H9 (cell line): Measurements from ENCODE around the gene LSS. TPM values are rescaled to one million over a fixed set of nuclear protein-coding genes. Genes with fewer than 3 reads are reported as not detected.

Experiments
- DNase-seq: peaks from one replicate; pipeline ENCODE4 v3.0.0-alpha.2; 2017
- H2AFZ ChIP-seq: one replicate; pipeline ENCODE4 v1.6.1; 2013; ENCODE audit warnings: mild to moderate bottlenecking, low read length, control low read depth, moderate library complexity
- H2AK5ac ChIP-seq: 2 replicates; pipeline ENCODE4 v1.6.1; 2013; ENCODE audit warnings: low read length, control low read depth, mixed read lengths; ENCODE audit not compliant: insufficient read length
- H2BK120ac ChIP-seq: one replicate; pipeline ENCODE4 v1.6.1; 2013; ENCODE audit warnings: low read depth, mild to moderate bottlenecking, low read length, control low read depth, inconsistent platforms; ENCODE audit not compliant: poor library complexity, severe bottlenecking
- H2BK12ac ChIP-seq: 2 replicates; pipeline ENCODE4 v1.6.1; 2013; ENCODE audit warnings: low read length, control low read depth, mixed read lengths, low read depth; ENCODE audit not compliant: insufficient read length
- H2BK15ac ChIP-seq: 2 replicates; pipeline ENCODE4 v1.6.1; 2013; ENCODE audit warnings: low read depth, low read length, control low read depth
- H2BK20ac ChIP-seq: one replicate; pipeline ENCODE4 v1.6.1; 2013; ENCODE audit warnings: low read depth, mild to moderate bottlenecking, low read length, control low read depth, inconsistent platforms; ENCODE audit not compliant: poor library complexity, severe bottlenecking
- H2BK5ac ChIP-seq: 2 replicates; pipeline ENCODE4 v1.6.1; 2013; ENCODE audit warnings: low read length, control low read depth, mixed read lengths; ENCODE audit not compliant: insufficient read length
- H3K14ac ChIP-seq: 2 replicates; pipeline ENCODE4 v1.6.1; 2013; ENCODE audit warnings: low read length, control low read depth; ENCODE audit not compliant: insufficient read depth
- H3K18ac ChIP-seq: 2 replicates; pipeline ENCODE4 v1.6.1; 2013; ENCODE audit warnings: low read depth, mild to moderate bottlenecking, mixed read lengths, low read length, control low read depth; ENCODE audit not compliant: insufficient read length
- H3K23ac ChIP-seq: 2 replicates; pipeline ENCODE4 v1.6.1; 2013; ENCODE audit warnings: low read length, control low read depth, mixed read lengths, low read depth; ENCODE audit not compliant: insufficient read length
- H3K23me2 ChIP-seq: 2 replicates; pipeline ENCODE4 v1.6.1; 2013; ENCODE audit warnings: low read depth, mild to moderate bottlenecking, mixed read lengths, low read length, control low read depth; ENCODE audit not compliant: insufficient read length, poor library complexity, severe bottlenecking
- H3K27ac ChIP-seq: 2 replicates; pipeline ENCODE4 v1.5.1; 2013; ENCODE audit warnings: low read length, control low read depth, mixed read lengths, low read depth; ENCODE audit not compliant: insufficient read length
- H3K27me3 ChIP-seq: 2 replicates; pipeline ENCODE4 v1.6.1; 2013; ENCODE audit warnings: low read length, control low read depth, inconsistent platforms; ENCODE audit not compliant: insufficient read depth
- H3K4ac ChIP-seq: 2 replicates; pipeline ENCODE4 v1.6.1; 2013; ENCODE audit warnings: low read depth, mild to moderate bottlenecking, control low read depth, inconsistent platforms, low read length, moderate library complexity
- H3K4me1 ChIP-seq: 2 replicates; pipeline ENCODE4 v1.6.1; 2013; ENCODE audit warnings: low read length, control low read depth, inconsistent platforms; ENCODE audit not compliant: insufficient read depth
- H3K4me2 ChIP-seq: 2 replicates; pipeline ENCODE4 v1.6.1; 2013; ENCODE audit warnings: low read length, control low read depth, mixed read lengths; ENCODE audit not compliant: insufficient read length, insufficient read depth
- H3K56ac ChIP-seq: 2 replicates; pipeline ENCODE4 v1.6.1; 2013; ENCODE audit warnings: low read depth, mild to moderate bottlenecking, mixed read lengths, low read length, control low read depth; ENCODE audit not compliant: insufficient read length
- H3K79me1 ChIP-seq: 2 replicates; pipeline ENCODE4 v1.6.1; 2013; ENCODE audit warnings: low read depth, mild to moderate bottlenecking, moderate library complexity, low read length, control low read depth, inconsistent platforms; ENCODE audit not compliant: insufficient read depth, poor library complexity, severe bottlenecking
- H3K79me2 ChIP-seq: 2 replicates; pipeline ENCODE4 v1.6.1; 2013; ENCODE audit warnings: low read length, control low read depth, inconsistent platforms; ENCODE audit not compliant: insufficient read depth
- H3K9ac ChIP-seq: 2 replicates; pipeline ENCODE4 v1.6.1; 2013; ENCODE audit warnings: low read length, control low read depth, mixed read lengths; ENCODE audit not compliant: insufficient read length; ENCODE audit errors: extremely low read depth
- H3K9me3 ChIP-seq: one replicate; pipeline ENCODE4 v1.6.1; 2013; ENCODE audit warnings: low read depth, low read length, inconsistent platforms; ENCODE audit not compliant: control insufficient read depth
- H3T11ph ChIP-seq: one replicate; pipeline ENCODE4 v1.6.1; 2013; ENCODE audit warnings: mild to moderate bottlenecking, low read length, control low read depth, inconsistent platforms
- H4K20me1 ChIP-seq: one replicate; pipeline ENCODE4 v1.6.1; 2013; ENCODE audit not compliant: control insufficient read depth, insufficient read length, insufficient read depth
- H4K5ac ChIP-seq: 2 replicates; pipeline ENCODE4 v1.6.1; 2013; ENCODE audit warnings: low read depth, mild to moderate bottlenecking, mixed read lengths, low read length, control low read depth; ENCODE audit not compliant: insufficient read length
- H4K8ac ChIP-seq: replicated peaks from 2 replicates; pipeline ENCODE4 v1.6.1; 2013; ENCODE audit warnings: low read length, control low read depth, mixed read lengths, low read depth; ENCODE audit not compliant: insufficient read length
- H4K91ac ChIP-seq: 2 replicates; pipeline ENCODE4 v1.6.1; 2013; ENCODE audit warnings: low read depth, mild to moderate bottlenecking, moderate library complexity, mixed read lengths, low read length, control low read depth; ENCODE audit not compliant: insufficient read length
- H3K27ac Mint-ChIP-seq, 3 experiments: 2 replicates in 2 of 3; 3 replicates in 1 of 3; pipeline ENCODE4 v1.8.0; 2020 to 2021; ENCODE audit warnings: mixed read lengths in 3 of 3, mild to moderate bottlenecking in 1 of 3, moderate library complexity in 1 of 3
- H3K27me3 Mint-ChIP-seq: 2 replicates; pipeline ENCODE4 v1.8.0; 2021; ENCODE audit warnings: low read depth, mild to moderate bottlenecking, moderate library complexity, mixed read lengths
- H3K36me3 Mint-ChIP-seq, 3 experiments: 2 replicates in 2 of 3; 3 replicates in 1 of 3; pipeline ENCODE4 v1.8.0; 2020 to 2021; ENCODE audit warnings: low read depth in 3 of 3, mixed read lengths in 3 of 3; ENCODE audit not compliant: insufficient read depth in 1 of 3
- H3K4me1 Mint-ChIP-seq, 2 experiments: 2 replicates each; pipeline ENCODE4 v1.8.0; 2020; ENCODE audit warnings: mixed read lengths in 2 of 2
- H3K4me3 Mint-ChIP-seq, 2 experiments: 2 replicates in 1 of 2; 3 replicates in 1 of 2; pipeline ENCODE4 v1.8.0; 2020 to 2021; ENCODE audit warnings: mild to moderate bottlenecking in 2 of 2, mixed read lengths in 2 of 2, moderate library complexity in 1 of 2
- H3K9me3 Mint-ChIP-seq, 2 experiments: 2 replicates in 1 of 2; 3 replicates in 1 of 2; pipeline ENCODE4 v1.8.0; 2020; ENCODE audit warnings: mild to moderate bottlenecking in 2 of 2, mixed read lengths in 2 of 2, moderate library complexity in 1 of 2
- WGBS: extraction: QIAGEN DNeasy Blood & Tissue Kit; methylation state at CpG from one replicate; pipeline ENCODE4 v1.1.7; 2013; ENCODE audit warnings: missing lambda C conversion rate, low lambda C conversion rate, mixed read lengths; ENCODE audit not compliant: insufficient read length; ENCODE audit errors: extremely low coverage; 5-methylcytosine and 5-hydroxymethylcytosine counted together
- total RNA-seq: library from RNA; stranded (reverse); gene quantifications from 2 replicates; pipeline ENCODE4 v1.2.1, GENCODE V29; 2021
- TF ChIP-seq, protein P1 (sequence below): fragments of 200-600 bp; sonication (generic); conservative IDR thresholded peaks from 3 replicates; pipeline ENCODE4 v1.8.0; 2021; ENCODE audit warnings: antibody characterized with exemption, mild to moderate bottlenecking

Gene LSS
- total RNA-seq, 1 experiment from 2014 or later: 69.2 TPM

- DNase-seq: peak; percentile 20
- no peak overlapping the region for H2BK12ac ChIP-seq
- H2BK120ac ChIP-seq: no peak overlapping the region
- no peak overlapping the region for H4K8ac ChIP-seq
- H3K79me2 ChIP-seq: no peaks in the 10 kb centered on the region
- no peak overlapping the region for H3K14ac ChIP-seq
- H2BK5ac ChIP-seq: no peak overlapping the region
- H2AK5ac ChIP-seq: no peak overlapping the region
- H2BK20ac ChIP-seq: no peak overlapping the region
- H3K27ac ChIP-seq: no peak overlapping the region
- H3K56ac ChIP-seq: no peak overlapping the region
- H3K23me2 ChIP-seq: no peaks in the 10 kb centered on the region
- WGBS: no CpG with 5 or more reads among the region's 32 CpGs
- no peak overlapping the region for H2BK15ac ChIP-seq
- no peaks in the 10 kb centered on the region for H3K4me1 Mint-ChIP-seq
- no peaks in the 10 kb centered on the region for H3K9me3 ChIP-seq
- H3K27me3 Mint-ChIP-seq: no peaks in the 10 kb centered on the region
- H3K79me1 ChIP-seq: no peaks in the 10 kb centered on the region
- H2AFZ ChIP-seq: no peak overlapping the region
- H3K9me3 Mint-ChIP-seq: peaks cover 15 to 32% of the 10 kb centered on the region in 2 experiments
- H4K91ac ChIP-seq: no peak overlapping the region
- no peak overlapping the region for H3K4ac ChIP-seq
- no peak overlapping the region for H3K4me2 ChIP-seq
- H3K36me3 Mint-ChIP-seq: peaks cover 31 to 41% (median 34%) of the 10 kb centered on the region in 3 experiments
- no peak overlapping the region for H3K9ac ChIP-seq
- 0 out of 7 replicates have a peak overlapping the region, but pooled peaks of 1 of the 3 experiments have one; percentile 31 for H3K27ac Mint-ChIP-seq
- H3K4me3 Mint-ChIP-seq: no peak overlapping the region
- TF ChIP-seq, protein P1, sequence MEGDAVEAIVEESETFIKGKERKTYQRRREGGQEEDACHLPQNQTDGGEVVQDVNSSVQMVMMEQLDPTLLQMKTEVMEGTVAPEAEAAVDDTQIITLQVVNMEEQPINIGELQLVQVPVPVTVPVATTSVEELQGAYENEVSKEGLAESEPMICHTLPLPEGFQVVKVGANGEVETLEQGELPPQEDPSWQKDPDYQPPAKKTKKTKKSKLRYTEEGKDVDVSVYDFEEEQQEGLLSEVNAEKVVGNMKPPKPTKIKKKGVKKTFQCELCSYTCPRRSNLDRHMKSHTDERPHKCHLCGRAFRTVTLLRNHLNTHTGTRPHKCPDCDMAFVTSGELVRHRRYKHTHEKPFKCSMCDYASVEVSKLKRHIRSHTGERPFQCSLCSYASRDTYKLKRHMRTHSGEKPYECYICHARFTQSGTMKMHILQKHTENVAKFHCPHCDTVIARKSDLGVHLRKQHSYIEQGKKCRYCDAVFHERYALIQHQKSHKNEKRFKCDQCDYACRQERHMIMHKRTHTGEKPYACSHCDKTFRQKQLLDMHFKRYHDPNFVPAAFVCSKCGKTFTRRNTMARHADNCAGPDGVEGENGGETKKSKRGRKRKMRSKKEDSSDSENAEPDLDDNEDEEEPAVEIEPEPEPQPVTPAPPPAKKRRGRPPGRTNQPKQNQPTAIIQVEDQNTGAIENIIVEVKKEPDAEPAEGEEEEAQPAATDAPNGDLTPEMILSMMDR: no peak
- H3K23ac ChIP-seq: no peak overlapping the region
- no peaks in the 10 kb centered on the region for H3K27me3 ChIP-seq
- H4K5ac ChIP-seq: no peak overlapping the region
- no peak overlapping the region for H3K18ac ChIP-seq
- no peak overlapping the region for H3T11ph ChIP-seq
- H3K4me1 ChIP-seq: no peaks in the 10 kb centered on the region
- H4K20me1 ChIP-seq: no peaks in the 10 kb centered on the region
Measured at GRCh38 chr21:46159841-46160656, 68.5 kb downstream of the LSS start.
